ENCODE data around the gene CD80.
"Not testable (repeated sequence)": the region's sequence is repeated elsewhere in the genome, so short reads cannot be mapped to it uniquely, and the experiment has no call there.

CD80 gene, protein sequence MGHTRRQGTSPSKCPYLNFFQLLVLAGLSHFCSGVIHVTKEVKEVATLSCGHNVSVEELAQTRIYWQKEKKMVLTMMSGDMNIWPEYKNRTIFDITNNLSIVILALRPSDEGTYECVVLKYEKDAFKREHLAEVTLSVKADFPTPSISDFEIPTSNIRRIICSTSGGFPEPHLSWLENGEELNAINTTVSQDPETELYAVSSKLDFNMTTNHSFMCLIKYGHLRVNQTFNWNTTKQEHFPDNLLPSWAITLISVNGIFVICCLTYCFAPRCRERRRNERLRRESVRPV

DNA sequence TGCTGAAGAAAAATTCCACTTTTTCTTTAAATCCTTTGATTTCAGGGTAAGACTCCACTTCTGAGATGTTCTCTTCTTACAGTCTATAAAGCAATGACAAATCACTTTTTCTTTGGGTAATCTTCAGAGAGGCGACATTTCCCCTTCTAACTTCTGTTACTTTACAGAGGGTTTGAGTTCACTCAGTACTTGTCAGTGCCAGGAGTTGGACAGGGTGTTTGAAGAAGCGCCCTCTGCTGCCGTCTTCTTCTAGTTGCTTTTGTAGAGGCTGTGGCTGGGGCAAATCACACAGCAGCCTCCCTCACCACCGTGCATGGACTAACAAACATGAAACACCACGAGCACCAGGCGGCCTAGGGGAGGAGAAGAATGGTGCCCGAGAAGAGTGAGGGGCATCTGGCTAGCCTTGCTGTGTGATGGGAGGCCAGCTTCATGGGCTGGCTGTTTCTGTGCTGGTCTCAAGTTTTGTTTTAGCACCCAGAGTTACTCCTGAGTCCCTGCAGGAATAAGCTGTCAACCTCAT lies at the start of gene CD80:
Gene CD80, minus strand, starts transcription at position 174 of the 523 bp plus-strand sequence. CDS start 1,886 bp downstream, outside the sequence.
- H3K9me3 Mint-ChIP-seq: no peaks in the 10 kb centered on the region
- CTCF ChIA-PET: interaction anchor here (0.7 to 2.3 kb wide), 10 partner anchors 19 to 285 kb away, joined by 3 to 10 read pairs (median 4); partner anchors contain the start of gene TMEM39A
- peaks cover 64% of the 10 kb centered on the region for H3K4me1 Mint-ChIP-seq
- peak within 1 kb of the TSS; percentile 70 for H3K4me3 Mint-ChIP-seq
- peaks cover 6% of the 10 kb centered on the region for H3K27me3 Mint-ChIP-seq
- peak; percentile 84 for DNase-seq
- H3K36me3 Mint-ChIP-seq: peaks cover 32% of the 10 kb centered on the region
- H3K27ac Mint-ChIP-seq: peak within 1 kb of the TSS; percentile 81

DNA sequence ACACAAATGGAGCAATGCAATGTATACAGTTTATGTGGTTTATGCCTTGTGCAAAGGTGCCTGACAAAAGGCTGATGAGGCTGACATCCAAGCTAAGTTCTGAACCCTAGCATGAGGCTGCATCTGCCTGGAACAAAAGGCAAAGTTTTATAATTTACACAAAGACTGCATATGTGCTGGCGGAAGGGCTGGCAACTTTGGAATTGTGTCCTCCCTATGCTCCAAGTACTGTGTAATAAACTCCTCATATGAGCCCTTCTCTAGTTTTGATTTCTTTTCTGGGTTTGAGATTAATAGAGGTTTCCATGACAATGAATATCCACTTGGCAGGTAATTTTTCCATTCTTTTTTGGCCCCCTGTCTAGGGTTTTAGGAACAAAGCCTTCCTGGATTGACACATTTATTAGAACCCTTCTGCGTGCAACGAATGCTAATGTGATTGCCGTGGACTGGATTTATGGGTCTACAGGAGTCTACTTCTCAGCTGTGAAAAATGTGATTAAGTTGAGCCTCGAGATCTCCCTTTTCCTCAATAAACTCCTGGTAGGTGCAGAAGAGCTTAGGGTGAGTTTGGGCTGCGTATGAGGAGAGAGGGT lies 49.1 kb upstream of the CD80 start:
- H3K27ac Mint-ChIP-seq: no peak overlapping the region
- H3K36me3 Mint-ChIP-seq: no peaks in the 10 kb centered on the region
- CTCF ChIA-PET: no interaction called here
- no peak for DNase-seq
- no peaks in the 10 kb centered on the region for H3K9me3 Mint-ChIP-seq
- H3K27me3 Mint-ChIP-seq: peaks cover 41% of the 10 kb centered on the region
- no peak overlapping the region for H3K4me3 Mint-ChIP-seq
- no peaks in the 10 kb centered on the region for H3K4me1 Mint-ChIP-seq

DNA sequence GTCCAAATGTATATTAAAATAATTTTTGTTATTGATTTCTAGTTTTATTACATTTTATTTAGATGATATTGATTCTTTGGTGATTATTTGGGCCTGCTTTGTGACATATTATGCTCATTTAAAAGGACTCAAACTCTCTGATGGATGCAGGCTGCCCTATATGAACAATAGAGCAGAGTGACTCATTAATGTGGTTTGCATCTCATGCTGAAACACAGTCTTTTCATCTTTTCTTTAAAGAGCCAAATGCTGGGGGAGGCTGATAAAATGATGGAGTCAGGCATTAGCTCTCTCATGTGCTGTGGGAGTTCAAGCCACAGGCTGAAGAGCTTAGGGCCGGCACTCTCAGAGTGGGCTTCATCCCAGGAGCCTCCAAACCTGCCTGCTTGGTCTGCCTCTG lies 45.5 kb upstream of the CD80 start:
- DNase-seq: no peak
- CTCF ChIA-PET: no interaction called here
- peaks cover 44% of the 10 kb centered on the region for H3K27me3 Mint-ChIP-seq
- H3K4me1 Mint-ChIP-seq: no peaks in the 10 kb centered on the region
- H3K4me3 Mint-ChIP-seq: no peak overlapping the region
- no peak overlapping the region for H3K27ac Mint-ChIP-seq
- H3K9me3 Mint-ChIP-seq: no peaks in the 10 kb centered on the region
- H3K36me3 Mint-ChIP-seq: no peaks in the 10 kb centered on the region

DNA sequence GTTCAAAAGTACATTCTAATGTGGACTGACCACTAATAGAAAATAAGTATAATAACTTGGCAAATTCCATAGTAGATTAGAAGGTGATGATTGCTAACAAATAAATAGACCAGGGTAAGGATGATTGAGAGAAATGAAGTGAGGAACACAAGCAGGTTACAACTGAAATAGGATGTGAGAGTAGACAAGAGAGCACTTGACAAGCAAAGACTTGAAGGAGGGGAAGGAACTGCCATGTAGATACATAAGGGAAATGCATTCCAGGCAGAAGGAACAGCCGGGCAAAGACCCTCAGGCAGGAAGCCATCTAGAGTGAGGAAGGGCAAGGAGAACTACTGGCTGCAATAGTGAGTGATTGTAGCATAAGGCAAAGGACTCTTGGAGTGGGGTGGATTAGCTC lies 43.3 kb upstream of the CD80 start:
- CTCF ChIA-PET: no interaction called here
- peaks cover 33% of the 10 kb centered on the region for H3K27me3 Mint-ChIP-seq

DNA sequence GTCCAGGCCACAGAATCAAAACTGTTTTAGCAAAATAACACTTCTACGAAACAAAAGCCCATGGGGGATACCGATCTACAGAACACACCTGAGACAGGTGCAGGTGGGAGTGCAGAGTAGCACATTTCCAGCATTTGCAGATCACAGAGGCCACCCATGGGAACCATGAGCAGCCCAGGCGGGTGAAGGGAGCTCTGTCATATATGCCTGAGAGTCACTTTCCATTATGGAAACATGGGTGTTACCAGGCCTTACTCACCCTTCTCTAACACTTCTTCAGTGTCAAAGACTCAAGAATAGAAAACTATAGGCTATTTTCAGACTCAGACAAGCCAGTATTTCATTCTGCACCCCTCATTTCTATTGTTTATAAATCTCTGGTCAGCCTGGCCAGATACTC lies 41.7 kb upstream of the CD80 start:
- peaks cover 3% of the 10 kb centered on the region for H3K4me1 Mint-ChIP-seq
- no peak overlapping the region for H3K27ac Mint-ChIP-seq
- no peak for DNase-seq
- peaks cover 27% of the 10 kb centered on the region for H3K27me3 Mint-ChIP-seq
- no peaks in the 10 kb centered on the region for H3K36me3 Mint-ChIP-seq
- CTCF ChIA-PET: interaction anchor here (1.5 to 1.7 kb wide), 2 partner anchors 75 to 79 kb away, joined by 7 to 25 read pairs; partner anchors contain the start of gene COX17
- no peak overlapping the region for H3K4me3 Mint-ChIP-seq
- H3K9me3 Mint-ChIP-seq: no peaks in the 10 kb centered on the region

More for the DNA sequence above, 43.3 kb upstream of the CD80 start:
- no peak overlapping the region for H3K27ac Mint-ChIP-seq
- no peak overlapping the region for H3K4me3 Mint-ChIP-seq
- no peak for DNase-seq
- H3K36me3 Mint-ChIP-seq: no peaks in the 10 kb centered on the region
- no peaks in the 10 kb centered on the region for H3K9me3 Mint-ChIP-seq
- no peaks in the 10 kb centered on the region for H3K4me1 Mint-ChIP-seq

DNA sequence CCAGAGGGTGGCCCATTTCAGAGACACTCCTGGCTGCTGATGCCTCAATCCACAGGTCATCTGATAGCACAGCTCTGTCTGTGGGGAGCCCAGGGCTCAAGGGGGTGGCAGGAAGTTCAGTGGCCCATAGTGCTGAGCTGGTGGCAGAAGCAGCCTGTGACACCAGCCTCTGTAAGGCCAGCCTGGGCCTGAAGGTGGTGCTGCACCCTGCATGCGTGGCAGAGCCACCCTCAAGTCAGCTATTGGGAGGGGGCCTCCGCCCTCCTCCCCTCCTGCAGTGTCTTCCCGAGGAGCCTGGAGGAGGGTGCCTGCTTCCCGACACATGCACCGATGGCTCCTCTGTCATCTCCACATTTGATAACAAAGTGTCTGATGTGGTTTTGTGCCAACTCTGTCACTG lies 41.3 kb upstream of the CD80 start:
- peaks cover 6% of the 10 kb centered on the region for H3K4me1 Mint-ChIP-seq

DNA sequence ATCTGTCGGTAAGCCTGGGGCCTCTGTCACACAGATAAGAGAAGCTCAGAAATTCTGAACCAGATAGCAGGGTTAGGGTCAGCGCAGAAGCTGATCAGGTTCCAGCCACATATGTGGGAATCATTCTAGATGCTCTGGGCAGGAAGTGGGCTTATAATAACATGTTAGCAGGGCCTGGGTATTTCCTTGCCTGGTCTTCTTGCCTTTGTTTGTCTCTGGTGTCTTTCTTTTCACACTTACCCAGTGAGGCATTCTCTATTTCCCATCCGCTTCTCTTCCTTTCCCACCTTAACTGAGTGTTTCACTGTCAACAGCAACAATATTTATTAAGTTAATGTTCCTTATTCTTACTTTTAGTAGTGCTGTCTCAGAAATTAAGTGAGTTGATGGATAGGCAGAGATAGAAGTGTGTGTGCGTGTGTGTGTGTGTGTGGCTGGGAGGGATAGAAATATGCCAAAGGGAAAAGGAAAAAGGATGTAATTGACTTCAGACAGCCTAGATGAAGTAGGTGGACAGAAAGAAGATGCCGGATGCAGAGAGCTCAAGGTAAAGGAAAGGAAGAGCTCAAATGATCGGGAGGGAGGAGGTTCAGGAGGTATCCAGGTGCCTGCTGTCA lies 40.3 kb upstream of the CD80 start:
- Mint-ChIP-seq H3K27me3 (peaks cover 17% of the 10 kb centered on the region), H3K27ac (no peak overlapping the region), H3K9me3 (no peaks in the 10 kb centered on the region), H3K36me3 (no peaks in the 10 kb centered on the region), H3K4me3 (no peak overlapping the region), H3K4me1 (peaks cover 6% of the 10 kb centered on the region)
- CTCF ChIA-PET: interaction anchor here (0.9 kb wide), 1 partner anchor 21 kb away, joined by 5 read pairs; no protein-coding TSS in a partner anchor
- no peak for DNase-seq

More for the DNA sequence above, 41.3 kb upstream of the CD80 start:
- H3K27ac Mint-ChIP-seq: no peak overlapping the region
- no peaks in the 10 kb centered on the region for H3K36me3 Mint-ChIP-seq
- CTCF ChIA-PET: interaction anchor here (0.7 to 1.7 kb wide), 5 partner anchors 13 to 79 kb away, joined by 3 to 25 read pairs (median 5); partner anchors contain the start of gene COX17
- H3K9me3 Mint-ChIP-seq: no peaks in the 10 kb centered on the region
- H3K27me3 Mint-ChIP-seq: peaks cover 25% of the 10 kb centered on the region
- no peak overlapping the region for H3K4me3 Mint-ChIP-seq
- peak; percentile 31 for DNase-seq

DNA sequence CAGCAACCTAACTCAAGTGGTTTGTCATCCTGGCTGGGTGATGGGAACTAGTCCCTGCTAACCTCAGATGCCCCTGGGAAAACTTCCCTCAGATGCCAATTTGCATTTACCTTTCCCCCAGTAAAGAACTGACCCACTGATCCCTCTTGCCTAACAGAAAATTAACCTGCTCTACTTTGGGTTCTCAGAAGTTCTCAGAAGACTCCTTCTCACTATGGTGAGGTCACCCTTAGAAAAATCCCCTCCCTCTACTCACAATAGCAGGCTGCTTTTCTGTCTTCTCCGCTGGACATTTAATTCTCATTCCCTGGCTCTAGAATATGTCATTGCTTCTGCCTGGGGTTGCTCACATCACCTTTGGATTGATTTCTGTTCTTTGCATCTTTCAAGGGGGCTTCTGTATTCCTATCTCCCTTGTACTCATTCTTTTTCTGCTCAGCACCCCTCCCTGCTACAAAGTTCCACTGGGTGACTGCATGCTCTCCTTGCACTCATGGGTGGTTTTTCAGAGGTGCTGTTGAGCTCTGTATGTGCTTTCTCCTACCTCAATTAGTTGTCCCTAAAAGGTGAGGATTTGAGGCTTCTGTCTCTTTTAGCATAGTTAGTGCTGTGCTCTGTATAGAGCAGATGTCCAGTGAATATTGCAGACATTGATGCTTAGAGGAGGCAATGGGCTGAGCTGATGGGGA lies 39.1 kb upstream of the CD80 start:
- CTCF ChIA-PET: no interaction called here
- H3K4me3 Mint-ChIP-seq: no peak overlapping the region
- H3K9me3 Mint-ChIP-seq: no peaks in the 10 kb centered on the region
- DNase-seq: no peak
- no peak overlapping the region for H3K27ac Mint-ChIP-seq
- H3K36me3 Mint-ChIP-seq: no peaks in the 10 kb centered on the region
- H3K27me3 Mint-ChIP-seq: peaks cover 21% of the 10 kb centered on the region
- peaks cover 6% of the 10 kb centered on the region for H3K4me1 Mint-ChIP-seq

DNA sequence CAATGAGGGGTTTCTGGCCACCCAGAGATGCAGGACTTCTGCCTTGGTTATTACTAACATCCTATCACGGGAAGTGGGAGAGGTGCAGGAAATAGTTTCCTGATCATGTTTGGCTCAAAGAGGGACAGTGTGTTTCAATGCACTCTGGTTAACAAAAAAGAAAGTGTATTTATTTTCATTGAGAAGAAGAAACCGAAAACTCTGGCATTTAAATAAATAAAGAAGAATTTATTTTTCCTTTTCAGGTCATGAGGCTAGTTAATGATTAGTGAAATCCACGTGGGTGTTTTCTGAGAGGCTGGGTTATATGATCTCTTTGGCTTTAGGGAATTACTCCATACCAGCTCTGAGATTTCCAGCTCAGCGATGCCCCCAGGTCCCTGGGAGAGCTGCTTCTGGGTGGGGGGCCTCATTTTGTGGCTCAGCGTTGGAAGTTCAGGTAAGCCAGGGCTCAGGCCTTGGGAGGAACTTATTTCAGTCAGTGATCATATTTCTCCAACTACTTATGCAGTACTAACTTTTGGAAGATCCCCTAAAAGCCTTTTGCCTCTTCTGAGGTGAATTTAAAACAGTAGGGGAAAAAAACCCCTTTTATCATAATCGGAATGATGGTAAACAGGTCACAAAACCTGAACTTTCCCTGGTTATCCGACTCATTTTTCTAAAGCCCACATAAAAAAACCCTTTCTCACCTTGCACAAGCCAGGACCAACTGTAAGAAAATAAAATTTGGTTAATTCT lies 38.3 kb upstream of the CD80 start, which contains the start of gene PLA1A:
Gene PLA1A, plus strand, starts transcription at position 338 of the 741 bp plus-strand sequence. Its CDS starts 29 bp downstream, at position 367.
- peaks cover 16% of the 10 kb centered on the region for H3K27me3 Mint-ChIP-seq
- no peak within 1 kb of the TSS for H3K27ac Mint-ChIP-seq
- H3K4me1 Mint-ChIP-seq: peaks cover 6% of the 10 kb centered on the region
- H3K9me3 Mint-ChIP-seq: no peaks in the 10 kb centered on the region
- CTCF ChIA-PET: no interaction called here
- DNase-seq: no peak
- no peak within 1 kb of the TSS for H3K4me3 Mint-ChIP-seq
- no peaks in the 10 kb centered on the region for H3K36me3 Mint-ChIP-seq

DNA sequence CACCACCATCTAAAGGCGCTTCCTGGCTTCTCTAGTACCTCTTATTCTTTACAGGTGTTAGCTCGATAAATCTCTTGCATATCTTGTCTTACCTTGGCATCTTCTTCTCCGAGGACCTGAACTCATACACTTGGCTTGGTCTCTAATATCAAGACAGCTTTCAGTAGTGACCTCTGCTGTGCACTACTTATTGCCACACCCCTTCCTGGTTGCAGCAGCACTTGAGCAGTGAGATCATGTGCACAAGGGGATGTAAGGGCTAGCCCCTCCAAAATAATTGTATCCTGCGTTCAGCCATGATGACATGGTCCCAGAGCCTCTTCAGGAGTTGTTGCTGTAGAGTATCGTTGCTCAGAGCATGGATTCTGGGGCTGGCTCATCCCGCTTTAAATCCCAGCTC lies 37.0 kb upstream of the CD80 start:
- CTCF ChIA-PET: no interaction called here
- H3K4me3 Mint-ChIP-seq: no peak overlapping the region
- no peaks in the 10 kb centered on the region for H3K9me3 Mint-ChIP-seq
- H3K4me1 Mint-ChIP-seq: peaks cover 6% of the 10 kb centered on the region
- no peak overlapping the region for H3K27ac Mint-ChIP-seq
- H3K36me3 Mint-ChIP-seq: no peaks in the 10 kb centered on the region
- H3K27me3 Mint-ChIP-seq: peaks cover 25% of the 10 kb centered on the region
- no peak for DNase-seq

DNA sequence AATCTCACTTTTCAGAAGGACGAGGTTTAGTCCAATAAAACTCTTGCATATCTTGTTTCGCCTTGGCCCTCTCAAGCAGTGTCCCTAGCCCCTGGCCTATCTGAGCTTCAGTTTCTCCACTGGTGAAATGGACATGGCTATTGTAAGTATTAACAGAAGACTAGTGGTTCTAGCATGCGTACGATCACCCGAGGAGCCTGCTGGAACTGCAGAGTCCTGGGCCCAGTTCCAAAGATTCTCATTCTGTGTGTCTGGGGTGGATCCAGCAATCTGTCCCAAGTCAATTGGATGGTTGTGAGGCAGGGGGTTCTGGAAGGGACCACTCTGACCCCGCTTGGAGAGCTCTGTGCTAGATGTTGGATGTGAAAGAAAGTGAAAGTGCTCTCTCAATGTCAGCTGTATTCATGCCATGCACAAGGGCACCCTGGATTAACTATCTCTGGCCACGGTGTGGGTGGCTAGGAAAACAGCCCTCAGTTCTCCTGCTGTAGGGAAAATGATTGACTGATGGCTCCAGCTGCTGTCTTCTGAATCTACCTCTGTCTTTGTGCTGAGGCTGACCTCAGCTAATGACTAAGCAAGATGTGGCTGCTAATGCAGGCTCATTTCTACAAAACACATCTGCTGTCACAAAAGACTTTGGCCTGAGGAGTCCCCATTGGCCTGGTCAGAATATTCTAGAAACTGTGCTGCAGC lies 36.4 kb upstream of the CD80 start:
- Mint-ChIP-seq H3K27me3 (peaks cover 29% of the 10 kb centered on the region), H3K27ac (no peak overlapping the region), H3K4me1 (peaks cover 6% of the 10 kb centered on the region), H3K4me3 (no peak overlapping the region), H3K36me3 (no peaks in the 10 kb centered on the region), H3K9me3 (peaks cover under 1% of the 10 kb centered on the region)
- no peak for DNase-seq
- CTCF ChIA-PET: interaction anchor here (0.6 kb wide), 1 partner anchor 63 kb away, joined by 3 read pairs; no protein-coding TSS in a partner anchor

DNA sequence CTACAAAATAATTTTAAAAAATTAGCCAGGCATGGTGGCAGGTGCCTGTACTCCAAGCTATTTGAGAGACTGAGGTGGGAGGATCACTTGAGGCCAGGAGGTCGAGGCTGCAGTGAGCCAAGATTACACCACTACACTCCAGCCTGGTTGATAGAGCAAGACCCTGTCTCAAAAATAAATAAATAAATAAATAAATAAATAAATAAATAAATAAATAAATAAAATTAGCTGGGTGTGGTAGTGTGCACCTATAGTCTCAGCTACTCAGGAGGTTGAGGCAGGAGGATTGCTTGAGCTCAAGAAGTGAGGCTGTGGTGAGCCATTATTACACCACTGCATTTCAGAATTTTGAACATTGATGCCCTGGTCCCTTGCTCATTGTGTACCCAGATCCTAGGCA lies 35.5 kb upstream of the CD80 start:
- H3K27ac Mint-ChIP-seq, CTCF ChIA-PET, H3K4me3 Mint-ChIP-seq, H3K9me3 Mint-ChIP-seq, DNase-seq, H3K36me3 Mint-ChIP-seq, H3K4me1 Mint-ChIP-seq: not testable (repeated sequence)
- H3K27me3 Mint-ChIP-seq: peaks cover 29% of the 10 kb centered on the region

DNA sequence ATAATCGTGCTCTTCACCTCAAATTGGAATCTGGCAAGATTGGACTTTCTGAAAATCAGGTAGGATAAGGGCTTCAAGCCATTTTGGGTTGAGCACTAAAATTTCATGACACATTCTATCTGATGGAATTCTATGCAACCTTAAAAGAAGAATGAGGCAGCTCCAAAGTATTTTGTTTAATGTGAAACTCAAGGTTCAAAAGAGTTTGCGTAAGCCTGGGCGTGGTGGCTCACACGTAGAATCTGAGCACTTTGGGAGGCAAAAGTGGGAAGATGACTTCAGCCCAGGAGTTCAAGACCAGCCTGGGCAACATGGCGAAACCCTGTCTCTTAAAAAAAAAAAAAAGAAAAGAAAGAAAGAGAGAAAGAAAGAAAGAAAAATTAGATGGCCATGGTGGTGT lies 34.7 kb upstream of the CD80 start:
- no peak overlapping the region for H3K4me3 Mint-ChIP-seq
- no peak for DNase-seq
- CTCF ChIA-PET: interaction anchor here (1.0 kb wide), 1 partner anchor 87 kb away, joined by 3 read pairs; no protein-coding TSS in a partner anchor
- H3K27me3 Mint-ChIP-seq: peaks cover 32% of the 10 kb centered on the region
- no peak overlapping the region for H3K27ac Mint-ChIP-seq
- peaks cover 6% of the 10 kb centered on the region for H3K36me3 Mint-ChIP-seq
- peaks cover 6% of the 10 kb centered on the region for H3K4me1 Mint-ChIP-seq
- H3K9me3 Mint-ChIP-seq: peaks cover 11% of the 10 kb centered on the region

All from activated naive CD4-positive, alpha-beta T cell treated with anti-CD3 and anti-CD28 coated beads, Interleukin-2, amount 10 ng/mL, durations not matched to agents 7 days and 5 days (primary cell).